Tibial nerve (tissue), 3 donors: ENCODE results near the gene FADS6.

ENCODE experiments used
- CTCF ChIP-seq, 5 experiments: fragments of 200-600 bp in 3 of 5; fragments of 450-650 bp in 2 of 5; sonication (generic) in 3 of 5; IDR thresholded peaks; one replicate each; pipeline ENCODE4 v1.5.1; 2016 to 2019; ENCODE audit warnings: antibody characterized with exemption in 5 of 5, mild to moderate bottlenecking in 3 of 5, moderate library complexity in 2 of 5
- POLR2A ChIP-seq, 2 donors: fragments of 450-650 bp; IDR thresholded peaks; one replicate each; pipeline ENCODE4 v1.6.1; 2017; ENCODE audit warnings: antibody characterized with exemption in 2 of 2, mild to moderate bottlenecking in 2 of 2, moderate library complexity in 2 of 2

GRCh38 chr17:74868908-74869255, 24.6 kb downstream of the FADS6 start:
- no peak for TF ChIP-seq CTCF (IDR thresholded peaks at IDR 0.05)
- no peak for TF ChIP-seq POLR2A (IDR thresholded peaks at IDR 0.05)
